ENCODE measurements around the gene ZNF165. TPM values are rescaled to one million over a fixed set of nuclear protein-coding genes. Genes with fewer than 3 reads are reported as not detected.

The ZNF165 gene
- total RNA-seq, 1 experiment from 2014 or later = 0.58 TPM

- DNase-seq (ENCODE audit: low spot score) = peak; percentile 83
- Histone ChIP-seq H3K9me3 (ENCODE audit: low read depth, low read length, poor library complexity, severe bottlenecking) (no peaks in the 10 kb centered on the region), H3K4me3 (ENCODE audit: low read depth, low read length, poor library complexity, severe bottlenecking) (peak overlapping the region; percentile 61), H3K4me1 (ENCODE audit: insufficient read depth, low read length, poor library complexity, severe bottlenecking) (no peaks in the 10 kb centered on the region), H3K27me3 (replicated peaks; ENCODE audit: insufficient read depth, low read depth, low read length, poor library complexity) (no peaks in the 10 kb centered on the region), H3K27ac (ENCODE audit: low read depth, low read length, poor library complexity, severe bottlenecking) (no peak overlapping the region), H3K36me3 (ENCODE audit: insufficient read depth, low read length, poor library complexity, severe bottlenecking) (no peaks in the 10 kb centered on the region)
- CTCF ChIA-PET = no interaction called here
- intact Hi-C loops (cut with micrococcal nuclease; ENCODE audit: unreplicated experiment) = no loop called here
- TF ChIP-seq CTCF (conservative IDR thresholded peaks at IDR 0.05; ENCODE audit: low read depth, low read length) (peak; percentile 56), EZH2 (IDR thresholded peaks at IDR 0.05; ENCODE audit: borderline replicate concordance, low read depth, low read length, poor library complexity, severe bottlenecking) (no peak)
- BruUV-seq (replicated peaks) = TSS peak; percentile 67
- POLR2A ChIA-PET (ENCODE audit: low non-redundant PET) = interaction anchor here (0.6 kb wide), 1 partner anchor 240 kb away, joined by 3 read pairs; no protein-coding TSS in a partner anchor
Measured at GRCh38 chr6:28104392-28105244, 24.2 kb downstream of the ZNF165 start.

- TF ChIP-seq EZH2 (IDR thresholded peaks at IDR 0.05; ENCODE audit: borderline replicate concordance, low read depth, low read length, poor library complexity, severe bottlenecking) = no peak
- no peak for TF ChIP-seq CTCF (conservative IDR thresholded peaks at IDR 0.05; ENCODE audit: low read depth, low read length)
- DNase-seq (ENCODE audit: low spot score) = peak; percentile 11
- H3K36me3 ChIP-seq (ENCODE audit: insufficient read depth, low read length, poor library complexity, severe bottlenecking) = no peaks in the 10 kb centered on the region
- H3K27ac ChIP-seq (ENCODE audit: low read depth, low read length, poor library complexity, severe bottlenecking) = no peak overlapping the region
- intact Hi-C loops (cut with micrococcal nuclease; ENCODE audit: unreplicated experiment) = no loop called here
- ChIA-PET CTCF (no interaction called here), POLR2A (ENCODE audit: low non-redundant PET) (no interaction called here)
- no peaks in the 10 kb centered on the region for H3K9me3 ChIP-seq (ENCODE audit: low read depth, low read length, poor library complexity, severe bottlenecking)
- no peaks in the 10 kb centered on the region for H3K27me3 ChIP-seq (replicated peaks; ENCODE audit: insufficient read depth, low read depth, low read length, poor library complexity)
- BruUV-seq (replicated peaks) = no TSS peak
- H3K4me1 ChIP-seq (ENCODE audit: insufficient read depth, low read length, poor library complexity, severe bottlenecking) = no peaks in the 10 kb centered on the region
- peak overlapping the region; percentile 61 for H3K4me3 ChIP-seq (ENCODE audit: low read depth, low read length, poor library complexity, severe bottlenecking)
Measured at GRCh38 chr6:28105245-28105639, 24.9 kb downstream of the ZNF165 start.

DNA sequence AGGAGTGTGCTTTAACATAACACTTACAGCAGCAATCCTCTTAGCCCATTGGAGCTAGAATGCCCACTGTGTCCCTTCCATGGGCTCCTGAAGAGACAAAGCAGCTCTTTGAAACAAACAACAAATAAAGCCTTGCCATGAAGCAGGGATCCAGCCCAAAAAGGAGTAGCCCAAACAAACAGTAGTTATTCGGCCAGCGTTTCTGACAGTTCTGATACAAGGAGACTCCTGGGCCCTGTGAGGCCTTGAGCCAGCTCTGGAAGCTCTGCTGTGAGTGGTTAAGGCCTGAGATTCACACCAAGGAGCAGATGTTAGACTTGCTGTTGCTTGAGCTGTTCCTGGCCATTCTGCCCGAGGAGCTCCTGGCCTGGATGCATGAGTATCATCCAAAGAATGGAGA lies 27.1 kb downstream of the ZNF165 start:
- TF ChIP-seq EZH2 (IDR thresholded peaks at IDR 0.05; ENCODE audit: borderline replicate concordance, low read depth, low read length, poor library complexity, severe bottlenecking) (no peak), CTCF (conservative IDR thresholded peaks at IDR 0.05; ENCODE audit: low read depth, low read length) (no peak)
- Histone ChIP-seq H3K4me1 (ENCODE audit: insufficient read depth, low read length, poor library complexity, severe bottlenecking) (no peaks in the 10 kb centered on the region), H3K27ac (ENCODE audit: low read depth, low read length, poor library complexity, severe bottlenecking) (no peak overlapping the region), H3K9me3 (ENCODE audit: low read depth, low read length, poor library complexity, severe bottlenecking) (no peaks in the 10 kb centered on the region), H3K27me3 (replicated peaks; ENCODE audit: insufficient read depth, low read depth, low read length, poor library complexity) (no peaks in the 10 kb centered on the region), H3K4me3 (ENCODE audit: low read depth, low read length, poor library complexity, severe bottlenecking) (no peak overlapping the region), H3K36me3 (ENCODE audit: insufficient read depth, low read length, poor library complexity, severe bottlenecking) (no peaks in the 10 kb centered on the region)
- CTCF ChIA-PET = no interaction called here
- no TSS peak for BruUV-seq (replicated peaks)
- POLR2A ChIA-PET (ENCODE audit: low non-redundant PET) = no interaction called here
- DNase-seq (ENCODE audit: low spot score) = no peak
- intact Hi-C loops (cut with micrococcal nuclease; ENCODE audit: unreplicated experiment) = no loop called here
